ENCODE measurements around the gene ESRRA. TPM values are rescaled to one million over a fixed set of nuclear protein-coding genes. Genes with fewer than 3 reads are reported as not detected.

Gene ESRRA
- total RNA-seq, 2 experiments from 2014 or later = 10.9 to 12.0 TPM

DNA sequence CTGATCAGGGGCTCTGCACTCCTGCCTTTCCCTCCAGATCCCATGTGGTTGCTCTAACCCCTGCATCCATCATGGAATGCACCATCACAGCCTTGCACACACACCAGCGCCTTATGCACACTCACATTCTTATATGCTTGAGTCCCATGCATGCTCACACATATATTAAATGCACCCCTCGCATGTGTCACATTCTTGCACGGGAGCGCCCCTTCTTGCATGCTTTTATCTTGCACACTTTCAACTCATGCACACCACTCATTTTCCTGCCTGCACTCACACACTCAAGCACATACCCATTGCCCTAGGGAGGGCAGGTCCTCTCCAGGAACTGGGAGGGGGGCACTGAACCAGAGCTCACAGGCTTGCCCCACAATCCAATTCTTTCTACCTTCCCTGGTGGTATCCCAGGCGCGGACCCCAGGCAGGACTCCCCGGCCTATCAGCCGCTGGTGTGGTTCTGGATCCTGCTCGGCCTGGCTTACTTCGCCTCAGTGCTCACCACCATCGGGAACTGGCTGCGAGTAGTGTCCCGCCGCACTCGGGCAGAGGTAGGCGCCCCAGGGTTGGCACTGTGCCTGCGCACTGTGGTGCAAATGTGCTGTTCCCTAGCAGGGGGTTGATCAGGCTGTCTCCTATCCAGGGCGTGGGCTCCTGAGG lies 7.5 kb upstream of the ESRRA start:
- Histone ChIP-seq H3K27me3 (ENCODE audit: control insufficient read depth in 1 of 2, insufficient read depth in 2 of 2, low read length in 2 of 2) (peaks cover 81 to 89% of the 10 kb centered on the region in 2 experiments), H3K4me3 (ENCODE audit: low read length) (no peak overlapping the region), H3K4me1 (ENCODE audit: insufficient read depth, low read length) (peaks cover 40% of the 10 kb centered on the region), H3K27ac (ENCODE audit: low read depth in 1 of 2, low read length in 2 of 2) (no peak overlapping the region), H3K36me3 (ENCODE audit: insufficient read depth, low read length) (no peaks in the 10 kb centered on the region), H3K9me3 (ENCODE audit: control insufficient read depth in 1 of 2, insufficient read depth in 1 of 2, low read length in 2 of 2) (peaks cover 0 to 22% of the 10 kb centered on the region in 2 experiments)
- Mint-ChIP-seq H3K36me3 (ENCODE audit: low read depth) (no peaks in the 10 kb centered on the region), H3K9me3 (no peaks in the 10 kb centered on the region), H3K4me1 (ENCODE audit: low read depth) (peaks cover 23% of the 10 kb centered on the region), H3K27ac (no peak overlapping the region), H3K4me3 (peak overlapping the region; percentile 0), H3K27me3 (peaks cover 87% of the 10 kb centered on the region)
- intact Hi-C loops (cut with DNase I, micrococcal nuclease) = no loop called here
- TF ChIP-seq, protein P1, sequence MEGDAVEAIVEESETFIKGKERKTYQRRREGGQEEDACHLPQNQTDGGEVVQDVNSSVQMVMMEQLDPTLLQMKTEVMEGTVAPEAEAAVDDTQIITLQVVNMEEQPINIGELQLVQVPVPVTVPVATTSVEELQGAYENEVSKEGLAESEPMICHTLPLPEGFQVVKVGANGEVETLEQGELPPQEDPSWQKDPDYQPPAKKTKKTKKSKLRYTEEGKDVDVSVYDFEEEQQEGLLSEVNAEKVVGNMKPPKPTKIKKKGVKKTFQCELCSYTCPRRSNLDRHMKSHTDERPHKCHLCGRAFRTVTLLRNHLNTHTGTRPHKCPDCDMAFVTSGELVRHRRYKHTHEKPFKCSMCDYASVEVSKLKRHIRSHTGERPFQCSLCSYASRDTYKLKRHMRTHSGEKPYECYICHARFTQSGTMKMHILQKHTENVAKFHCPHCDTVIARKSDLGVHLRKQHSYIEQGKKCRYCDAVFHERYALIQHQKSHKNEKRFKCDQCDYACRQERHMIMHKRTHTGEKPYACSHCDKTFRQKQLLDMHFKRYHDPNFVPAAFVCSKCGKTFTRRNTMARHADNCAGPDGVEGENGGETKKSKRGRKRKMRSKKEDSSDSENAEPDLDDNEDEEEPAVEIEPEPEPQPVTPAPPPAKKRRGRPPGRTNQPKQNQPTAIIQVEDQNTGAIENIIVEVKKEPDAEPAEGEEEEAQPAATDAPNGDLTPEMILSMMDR (IDR thresholded peaks at IDR 0.05) = no peak
- DNase-seq (no peak), ATAC-seq (ENCODE audit: poor library complexity) (no peak)
- POLR2A ChIA-PET = interaction anchor here (1.6 kb wide), 1 partner anchor 90 kb away, joined by 3 read pairs; no protein-coding TSS in a partner anchor
- CTCF ChIA-PET = interaction anchor here (1.3 kb wide), 1 partner anchor 93 kb away, joined by 5 read pairs; no protein-coding TSS in a partner anchor

DNA sequence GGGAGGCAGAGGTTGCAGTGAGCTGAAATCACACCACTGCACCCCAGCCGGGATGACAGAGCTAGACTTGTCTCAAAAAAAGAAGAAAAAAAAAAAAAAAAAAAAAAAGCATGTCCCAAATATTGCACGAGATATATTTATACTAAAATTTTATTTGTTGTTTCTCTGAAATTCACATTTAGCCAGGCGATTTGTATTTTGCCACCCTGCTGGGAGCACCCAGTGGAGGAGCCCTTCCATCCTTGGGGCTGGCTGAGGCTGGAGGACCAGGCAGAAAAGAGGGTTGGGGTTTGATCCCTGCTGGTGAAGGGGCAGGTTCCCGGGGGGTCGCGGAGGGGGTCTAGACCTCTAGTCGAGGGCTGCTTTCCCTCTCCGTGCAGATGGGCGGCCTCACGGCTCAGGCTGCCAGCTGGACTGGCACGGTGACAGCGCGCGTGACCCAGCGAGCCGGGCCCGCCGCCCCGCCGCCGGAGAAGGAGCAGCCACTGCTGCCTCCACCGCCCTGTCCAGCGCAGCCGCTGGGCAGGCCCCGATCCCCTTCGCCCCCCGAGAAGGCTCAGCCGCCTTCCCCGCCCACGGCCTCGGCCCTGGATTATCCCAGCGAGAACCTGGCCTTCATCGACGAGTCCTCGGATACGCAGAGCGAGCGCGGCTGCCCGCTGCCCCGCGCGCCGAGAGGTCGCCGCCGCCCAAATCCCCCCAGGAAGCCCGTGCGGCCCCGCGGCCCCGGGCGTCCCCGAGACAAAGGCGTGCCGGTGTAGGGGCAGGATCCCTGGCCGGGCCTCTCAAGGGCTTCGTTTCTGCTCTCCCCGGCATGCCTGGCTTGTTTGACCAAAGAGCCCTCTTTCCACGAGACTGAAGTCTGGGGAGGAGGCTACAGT lies 6.1 kb upstream of the ESRRA start:
- no peaks in the 10 kb centered on the region for H3K36me3 Mint-ChIP-seq (ENCODE audit: low read depth)
- no peaks in the 10 kb centered on the region for H3K9me3 Mint-ChIP-seq
- H3K27me3 ChIP-seq (ENCODE audit: control insufficient read depth in 1 of 2, insufficient read depth in 2 of 2, low read length in 2 of 2) = peaks cover 73 to 75% of the 10 kb centered on the region in 2 experiments

More for the DNA sequence above, 6.1 kb upstream of the ESRRA start:
- no peak overlapping the region for H3K27ac Mint-ChIP-seq
- H3K4me1 Mint-ChIP-seq (ENCODE audit: low read depth) = peaks cover 27% of the 10 kb centered on the region
- no peaks in the 10 kb centered on the region for H3K36me3 ChIP-seq (ENCODE audit: insufficient read depth, low read length)
- peaks cover 0 to 20% of the 10 kb centered on the region in 2 experiments for H3K9me3 ChIP-seq (ENCODE audit: control insufficient read depth in 1 of 2, insufficient read depth in 1 of 2, low read length in 2 of 2)
- ChIA-PET POLR2A (interaction anchor here (0.8 to 1.6 kb wide), 2 partner anchors 19 to 92 kb away, joined by 3 read pairs; partner anchors contain the start of gene PRDX5), CTCF (interaction anchor here (0.7 to 1.0 kb wide), 2 partner anchors 10 to 48 kb away, joined by 3 to 4 read pairs; no protein-coding TSS in a partner anchor)
- ATAC-seq (ENCODE audit: poor library complexity) (no peak), DNase-seq (peak in 2 of 14 experiments; percentile 41 to 42)
- H3K4me1 ChIP-seq (ENCODE audit: insufficient read depth, low read length) = peaks cover 46% of the 10 kb centered on the region
- H3K27me3 Mint-ChIP-seq = peaks cover 77% of the 10 kb centered on the region
- intact Hi-C loops (cut with DNase I, micrococcal nuclease) = no loop called here
- no peak overlapping the region for H3K4me3 ChIP-seq (ENCODE audit: low read length)
- TF ChIP-seq, protein P1 (IDR thresholded peaks at IDR 0.05) = no peak
- no peak overlapping the region for H3K27ac ChIP-seq (ENCODE audit: low read depth in 1 of 2, low read length in 2 of 2)
- peak overlapping the region; percentile 55 for H3K4me3 Mint-ChIP-seq
